Measurements from ENCODE around the gene SUSD6. TPM values are rescaled to one million over a fixed set of nuclear protein-coding genes. Genes with fewer than 3 reads are reported as not detected.

The SUSD6 gene
- total and polyA plus RNA-seq, 9 of the 15 experiments (the other 6 are each of a cell fraction or from before 2014, with no cell fraction given): 2.9 to 20.7 (median 5.6) TPM

DNA sequence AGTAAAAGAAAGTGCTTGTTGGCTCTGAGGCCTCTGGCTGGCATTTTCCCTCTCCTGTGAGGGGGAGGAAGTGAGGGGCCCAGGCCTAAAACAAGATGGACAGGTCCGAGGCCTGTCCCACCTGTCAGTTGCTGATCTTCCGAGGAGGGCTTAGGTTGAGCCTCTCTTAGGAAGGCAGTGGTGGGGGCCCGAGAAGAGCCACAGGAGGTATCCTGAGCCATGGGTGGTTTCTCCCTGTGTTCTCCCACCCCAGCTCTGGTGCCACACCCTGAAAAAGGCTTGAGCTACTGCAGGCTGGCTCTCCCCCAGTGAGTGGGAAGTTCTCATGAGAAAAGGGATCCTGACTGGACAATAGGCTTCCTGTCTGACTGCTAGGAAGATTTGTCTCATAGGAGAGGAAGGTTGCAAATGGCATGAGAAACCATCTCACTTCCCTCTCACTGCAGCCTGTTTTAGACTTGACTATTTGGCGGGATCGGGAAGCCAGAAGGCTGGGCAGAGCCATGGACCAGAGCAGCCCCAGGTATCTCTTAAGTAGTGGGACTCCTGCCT is 83.4 kb downstream of the SUSD6 start (continued):
- TF ChIP-seq, protein P1, sequence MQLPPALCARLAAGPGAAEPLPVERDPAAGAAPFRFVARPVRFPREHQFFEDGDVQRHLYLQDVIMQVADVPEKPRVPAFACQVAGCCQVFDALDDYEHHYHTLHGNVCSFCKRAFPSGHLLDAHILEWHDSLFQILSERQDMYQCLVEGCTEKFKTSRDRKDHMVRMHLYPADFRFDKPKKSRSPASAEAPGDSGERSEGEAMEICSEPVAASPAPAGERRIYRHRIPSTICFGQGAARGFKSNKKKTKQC (CRISPR knock-in tag; IDR thresholded peaks at IDR 0.05): no peak
- TF ChIP-seq ZNF224 (CRISPR knock-in tag; IDR thresholded peaks at IDR 0.05) (no peak), ZNF583 (CRISPR knock-in tag; IDR thresholded peaks at IDR 0.05) (no peak), TEAD2 (tag; IDR thresholded peaks at IDR 0.05) (no peak), ETV5 (CRISPR knock-in tag; IDR thresholded peaks at IDR 0.05; ENCODE audit: low read depth) (no peak)
- TF ChIP-seq, protein P2, sequence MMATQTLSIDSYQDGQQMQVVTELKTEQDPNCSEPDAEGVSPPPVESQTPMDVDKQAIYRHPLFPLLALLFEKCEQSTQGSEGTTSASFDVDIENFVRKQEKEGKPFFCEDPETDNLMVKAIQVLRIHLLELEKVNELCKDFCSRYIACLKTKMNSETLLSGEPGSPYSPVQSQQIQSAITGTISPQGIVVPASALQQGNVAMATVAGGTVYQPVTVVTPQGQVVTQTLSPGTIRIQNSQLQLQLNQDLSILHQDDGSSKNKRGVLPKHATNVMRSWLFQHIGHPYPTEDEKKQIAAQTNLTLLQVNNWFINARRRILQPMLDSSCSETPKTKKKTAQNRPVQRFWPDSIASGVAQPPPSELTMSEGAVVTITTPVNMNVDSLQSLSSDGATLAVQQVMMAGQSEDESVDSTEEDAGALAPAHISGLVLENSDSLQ (IDR thresholded peaks at IDR 0.05): peak; percentile 49; the same call in 1 of the 2 replicates
- TF ChIP-seq, protein P3, sequence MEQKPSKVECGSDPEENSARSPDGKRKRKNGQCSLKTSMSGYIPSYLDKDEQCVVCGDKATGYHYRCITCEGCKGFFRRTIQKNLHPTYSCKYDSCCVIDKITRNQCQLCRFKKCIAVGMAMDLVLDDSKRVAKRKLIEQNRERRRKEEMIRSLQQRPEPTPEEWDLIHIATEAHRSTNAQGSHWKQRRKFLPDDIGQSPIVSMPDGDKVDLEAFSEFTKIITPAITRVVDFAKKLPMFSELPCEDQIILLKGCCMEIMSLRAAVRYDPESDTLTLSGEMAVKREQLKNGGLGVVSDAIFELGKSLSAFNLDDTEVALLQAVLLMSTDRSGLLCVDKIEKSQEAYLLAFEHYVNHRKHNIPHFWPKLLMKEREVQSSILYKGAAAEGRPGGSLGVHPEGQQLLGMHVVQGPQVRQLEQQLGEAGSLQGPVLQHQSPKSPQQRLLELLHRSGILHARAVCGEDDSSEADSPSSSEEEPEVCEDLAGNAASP (IDR thresholded peaks at IDR 0.05): no peak
